ENCODE results near the gene LHX4. TPM values are rescaled to one million over a fixed set of nuclear protein-coding genes. Genes with fewer than 3 reads are reported as not detected.

The LHX4 gene
- total RNA-seq, 5 donors from 2014 or later (not counting 1 experiment from before 2014, with no cell fraction given) = 0.03 TPM; not detected in 3

DNA sequence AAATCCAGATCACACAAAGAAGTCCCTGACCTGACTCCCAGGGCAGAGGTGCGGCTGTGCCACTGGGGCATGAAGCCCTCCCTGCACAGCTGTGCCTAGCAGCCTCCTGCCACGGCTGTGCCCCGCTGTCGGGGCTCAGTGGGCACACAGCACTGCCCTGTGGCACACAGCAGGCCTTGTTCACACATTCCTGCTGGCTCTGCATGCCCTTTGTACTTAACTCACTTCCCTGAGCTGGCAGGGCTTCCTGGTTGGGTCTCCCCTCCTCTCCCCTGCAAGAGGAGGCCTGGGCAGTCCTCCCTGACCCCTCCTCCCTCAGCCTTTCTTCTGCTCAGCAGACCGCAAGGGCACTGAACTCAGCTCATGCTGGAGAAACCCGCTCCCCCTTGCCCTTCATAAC lies 14.8 kb downstream of the LHX4 start:
- Mint-ChIP-seq H3K27me3 (peaks cover 53 to 60% of the 10 kb centered on the region in 2 donors), H3K36me3 (no peaks in the 10 kb centered on the region), H3K9me3 (no peaks in the 10 kb centered on the region), H3K4me1 (peaks cover 0 to 2% (median 0%) of the 10 kb centered on the region in 3 donors), H3K27ac (no peak overlapping the region), H3K4me3 (no peak overlapping the region)
- H3K4me1 ChIP-seq (ENCODE audit: control insufficient read depth in 1 of 2, extremely low read depth in 1 of 2, insufficient read depth in 2 of 2, low read length in 2 of 2) = no peaks in the 10 kb centered on the region
- H3K36me3 ChIP-seq (ENCODE audit: control insufficient read depth in 2 of 2, extremely low read depth in 1 of 2, insufficient read depth in 1 of 2, low read length in 1 of 2) = no peaks in the 10 kb centered on the region
- no peaks in the 10 kb centered on the region for H3K9me3 ChIP-seq
- peaks cover 8 to 49% of the 10 kb centered on the region in 2 experiments for H3K27me3 ChIP-seq (replicated peaks in 1 of 2; ENCODE audit: control insufficient read depth in 2 of 2, extremely low read depth in 1 of 2, insufficient read depth in 2 of 2, low read length in 1 of 2)
- CTCF ChIA-PET = no interaction called here
- H3K27ac ChIP-seq (ENCODE audit: low read length) = no peak overlapping the region
- POLR2A ChIA-PET = no interaction called here
- WGBS (ENCODE audit: insufficient coverage) = 86% methylated on average over 6 of the region's 6 CpGs
- ATAC-seq (replicated peaks in 1 of 4) (no peak), DNase-seq (no peak)
- no peak overlapping the region for H3K4me3 ChIP-seq (ENCODE audit: control insufficient read depth in 1 of 2, extremely low read depth in 1 of 2, low read length in 1 of 2)

GRCh38 chr1:180246579-180246978 lies 16.5 kb downstream of the LHX4 start:
- H3K36me3 Mint-ChIP-seq = no peaks in the 10 kb centered on the region
- H3K27ac Mint-ChIP-seq = no peak overlapping the region
- no peak overlapping the region for H3K4me3 ChIP-seq (ENCODE audit: control insufficient read depth in 1 of 2, extremely low read depth in 1 of 2, low read length in 1 of 2)
- ATAC-seq (replicated peaks in 1 of 4) = no peak
- H3K4me1 Mint-ChIP-seq = peaks cover 0 to 4% (median 2%) of the 10 kb centered on the region in 3 donors
- peaks cover 52 to 55% of the 10 kb centered on the region in 2 donors for H3K27me3 Mint-ChIP-seq
- no peaks in the 10 kb centered on the region for H3K9me3 ChIP-seq
- H3K9me3 Mint-ChIP-seq = no peaks in the 10 kb centered on the region
- WGBS (ENCODE audit: insufficient coverage) = 84% methylated on average over 2 of the region's 5 CpGs
- no peak overlapping the region for H3K27ac ChIP-seq (ENCODE audit: low read length)
- ChIA-PET CTCF (no interaction called here), POLR2A (no interaction called here)
- peaks cover 0 to 62% of the 10 kb centered on the region in 2 experiments for H3K27me3 ChIP-seq (replicated peaks in 1 of 2; ENCODE audit: control insufficient read depth in 2 of 2, extremely low read depth in 1 of 2, insufficient read depth in 2 of 2, low read length in 1 of 2)
- no peaks in the 10 kb centered on the region for H3K4me1 ChIP-seq (ENCODE audit: control insufficient read depth in 1 of 2, extremely low read depth in 1 of 2, insufficient read depth in 2 of 2, low read length in 2 of 2)
- no peaks in the 10 kb centered on the region for H3K36me3 ChIP-seq (ENCODE audit: control insufficient read depth in 2 of 2, extremely low read depth in 1 of 2, insufficient read depth in 1 of 2, low read length in 1 of 2)
- H3K4me3 Mint-ChIP-seq = no peak overlapping the region
- no peak for DNase-seq

DNA sequence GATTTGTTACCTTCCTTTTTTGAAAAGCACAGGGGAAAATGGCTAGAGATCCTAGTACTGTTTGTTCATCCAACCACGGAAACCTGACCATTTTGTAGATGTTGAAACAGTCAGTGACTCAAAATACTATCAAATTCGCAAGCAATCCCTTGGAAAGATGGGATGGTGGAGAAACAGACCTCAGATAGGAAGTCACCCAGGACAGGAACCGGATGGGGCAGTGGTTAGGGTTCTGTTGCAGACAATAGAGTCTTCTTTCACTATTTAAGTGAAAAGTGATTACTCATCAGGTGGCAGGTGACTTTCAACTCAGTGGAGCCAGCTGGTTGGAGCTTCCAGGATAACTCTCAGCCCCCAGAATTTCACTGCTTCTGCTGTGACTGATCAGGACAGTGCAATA lies 17.0 kb downstream of the LHX4 start:
- peaks cover 0 to 4% (median 2%) of the 10 kb centered on the region in 3 donors for H3K4me1 Mint-ChIP-seq
- ChIA-PET POLR2A (no interaction called here), CTCF (no interaction called here)
- no peaks in the 10 kb centered on the region for H3K9me3 Mint-ChIP-seq
- H3K9me3 ChIP-seq = no peaks in the 10 kb centered on the region
- H3K4me3 Mint-ChIP-seq = no peak overlapping the region
- H3K27me3 Mint-ChIP-seq = peaks cover 54 to 57% of the 10 kb centered on the region in 2 donors
- ATAC-seq (replicated peaks in 1 of 4) = no peak
- 14% methylated on average over 1 of the region's 3 CpGs for WGBS (ENCODE audit: insufficient coverage)
- no peaks in the 10 kb centered on the region for H3K4me1 ChIP-seq (ENCODE audit: control insufficient read depth in 1 of 2, extremely low read depth in 1 of 2, insufficient read depth in 2 of 2, low read length in 2 of 2)
- H3K27me3 ChIP-seq (replicated peaks in 1 of 2; ENCODE audit: control insufficient read depth in 2 of 2, extremely low read depth in 1 of 2, insufficient read depth in 2 of 2, low read length in 1 of 2) = peaks cover 0 to 67% of the 10 kb centered on the region in 2 experiments
- H3K27ac ChIP-seq (ENCODE audit: low read length) = no peak overlapping the region
- no peaks in the 10 kb centered on the region for H3K36me3 Mint-ChIP-seq
- DNase-seq = no peak
- no peaks in the 10 kb centered on the region for H3K36me3 ChIP-seq (ENCODE audit: control insufficient read depth in 2 of 2, extremely low read depth in 1 of 2, insufficient read depth in 1 of 2, low read length in 1 of 2)
- H3K27ac Mint-ChIP-seq = no peak overlapping the region
- no peak overlapping the region for H3K4me3 ChIP-seq (ENCODE audit: control insufficient read depth in 1 of 2, extremely low read depth in 1 of 2, low read length in 1 of 2)

DNA sequence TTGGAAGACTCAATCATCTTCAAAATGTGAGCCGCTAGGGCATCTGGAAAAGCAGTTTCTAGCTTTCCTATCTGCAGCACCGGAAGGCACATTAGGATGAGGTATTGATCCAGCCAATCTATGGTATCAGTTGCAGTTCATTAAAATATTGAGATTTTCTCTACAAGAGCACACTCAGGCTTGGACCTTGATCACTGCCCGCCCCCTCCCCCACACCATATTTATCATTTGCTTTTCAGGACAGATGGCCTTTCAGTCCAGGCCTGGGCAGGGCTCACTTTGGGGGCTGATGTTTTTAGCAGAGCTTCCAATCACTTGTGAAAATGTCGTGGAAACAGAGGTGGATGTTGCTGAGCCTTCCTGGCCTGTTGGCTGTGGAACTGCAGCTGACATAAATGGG lies 17.5 kb downstream of the LHX4 start:
- Mint-ChIP-seq H3K4me3 (no peak overlapping the region), H3K36me3 (no peaks in the 10 kb centered on the region), H3K9me3 (no peaks in the 10 kb centered on the region), H3K27ac (no peak overlapping the region), H3K4me1 (peaks cover 0 to 4% (median 2%) of the 10 kb centered on the region in 3 donors), H3K27me3 (peaks cover 54 to 57% of the 10 kb centered on the region in 2 donors)
- Histone ChIP-seq H3K27ac (ENCODE audit: low read length) (no peak overlapping the region), H3K9me3 (no peaks in the 10 kb centered on the region), H3K4me1 (ENCODE audit: control insufficient read depth in 1 of 2, extremely low read depth in 1 of 2, insufficient read depth in 2 of 2, low read length in 2 of 2) (no peaks in the 10 kb centered on the region), H3K36me3 (ENCODE audit: control insufficient read depth in 2 of 2, extremely low read depth in 1 of 2, insufficient read depth in 1 of 2, low read length in 1 of 2) (no peaks in the 10 kb centered on the region), H3K4me3 (ENCODE audit: control insufficient read depth in 1 of 2, extremely low read depth in 1 of 2, low read length in 1 of 2) (no peak overlapping the region), H3K27me3 (replicated peaks in 1 of 2; ENCODE audit: control insufficient read depth in 2 of 2, extremely low read depth in 1 of 2, insufficient read depth in 2 of 2, low read length in 1 of 2) (peaks cover 0 to 72% of the 10 kb centered on the region in 2 experiments)
- ChIA-PET CTCF (no interaction called here), POLR2A (no interaction called here)
- DNase-seq (no peak), ATAC-seq (replicated peaks in 1 of 4) (no peak)
- 76% methylated on average over 2 of the region's 4 CpGs for WGBS (ENCODE audit: insufficient coverage)

- Mint-ChIP-seq H3K4me3 (no peak overlapping the region), H3K27me3 (peaks cover 54 to 58% of the 10 kb centered on the region in 2 donors), H3K9me3 (no peaks in the 10 kb centered on the region), H3K27ac (no peak overlapping the region), H3K4me1 (peaks cover 0 to 4% (median 2%) of the 10 kb centered on the region in 3 donors), H3K36me3 (no peaks in the 10 kb centered on the region)
- Histone ChIP-seq H3K27ac (ENCODE audit: low read length) (no peak overlapping the region), H3K36me3 (ENCODE audit: control insufficient read depth in 2 of 2, extremely low read depth in 1 of 2, insufficient read depth in 1 of 2, low read length in 1 of 2) (no peaks in the 10 kb centered on the region), H3K4me3 (ENCODE audit: control insufficient read depth in 1 of 2, extremely low read depth in 1 of 2, low read length in 1 of 2) (no peak overlapping the region), H3K4me1 (ENCODE audit: control insufficient read depth in 1 of 2, extremely low read depth in 1 of 2, insufficient read depth in 2 of 2, low read length in 2 of 2) (no peaks in the 10 kb centered on the region), H3K9me3 (no peaks in the 10 kb centered on the region), H3K27me3 (replicated peaks in 1 of 2; ENCODE audit: control insufficient read depth in 2 of 2, extremely low read depth in 1 of 2, insufficient read depth in 2 of 2, low read length in 1 of 2) (peaks cover 0 to 75% of the 10 kb centered on the region in 2 experiments)
- ChIA-PET CTCF (no interaction called here), POLR2A (no interaction called here)
- no peak for DNase-seq
- WGBS (ENCODE audit: insufficient coverage) = 82% methylated on average over 7 of the region's 7 CpGs
- no peak for ATAC-seq (replicated peaks in 1 of 4)
Observed at GRCh38 chr1:180248176-180248575, 18.1 kb downstream of the LHX4 start.

DNA sequence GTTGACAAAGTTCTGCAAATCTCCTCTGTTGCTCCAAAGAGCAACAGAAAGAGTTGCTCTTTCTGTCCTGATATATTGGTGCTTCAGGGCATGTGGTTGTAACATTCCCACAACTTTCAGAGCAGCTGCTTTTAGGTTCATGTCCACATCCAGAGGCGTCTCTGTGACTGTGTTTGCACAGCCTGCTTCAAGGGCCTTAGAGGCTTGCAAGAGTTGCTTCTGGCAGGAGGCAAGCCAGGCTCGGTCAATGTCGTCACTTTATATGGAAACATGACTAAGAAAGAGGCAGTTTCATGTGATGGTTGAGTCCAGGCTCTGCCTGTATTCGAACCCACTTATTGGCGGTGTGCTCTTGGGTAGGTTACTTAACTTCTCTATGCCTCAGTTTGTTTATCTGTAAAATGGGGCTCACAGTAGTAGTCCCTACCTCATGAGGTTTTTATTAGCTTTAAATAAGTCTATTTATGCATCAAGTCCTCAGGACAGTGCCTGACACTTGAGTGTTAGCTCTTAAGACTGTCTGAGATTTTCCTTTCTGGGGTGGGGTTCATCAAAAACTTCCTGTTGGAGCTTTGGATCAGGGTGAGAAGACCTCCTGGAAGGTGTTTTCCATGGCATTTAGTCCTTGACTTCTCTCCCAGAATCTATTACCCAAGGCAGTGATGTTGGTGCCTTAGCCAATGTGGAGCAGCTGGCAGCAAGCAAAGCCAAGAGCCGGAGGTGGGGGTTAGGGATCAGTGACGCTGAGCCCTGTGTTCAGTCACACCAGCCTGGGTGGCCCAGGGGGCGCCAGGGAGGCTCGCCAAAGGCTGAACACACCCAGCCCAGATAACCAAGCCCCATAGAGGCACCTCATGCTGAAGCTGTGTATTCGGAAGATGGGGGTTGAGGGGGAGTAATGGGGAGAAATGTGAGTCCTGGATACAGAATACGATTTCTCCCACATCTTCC lies 18.9 kb downstream of the LHX4 start:
- Mint-ChIP-seq H3K27me3 (peaks cover 52 to 60% of the 10 kb centered on the region in 2 donors), H3K36me3 (no peaks in the 10 kb centered on the region), H3K9me3 (no peaks in the 10 kb centered on the region), H3K27ac (no peak overlapping the region), H3K4me3 (no peak overlapping the region), H3K4me1 (peaks cover 0 to 4% (median 2%) of the 10 kb centered on the region in 3 donors)
- Histone ChIP-seq H3K4me1 (ENCODE audit: control insufficient read depth in 1 of 2, extremely low read depth in 1 of 2, insufficient read depth in 2 of 2, low read length in 2 of 2) (no peaks in the 10 kb centered on the region), H3K27ac (ENCODE audit: low read length) (no peak overlapping the region), H3K9me3 (no peaks in the 10 kb centered on the region), H3K27me3 (replicated peaks in 1 of 2; ENCODE audit: control insufficient read depth in 2 of 2, extremely low read depth in 1 of 2, insufficient read depth in 2 of 2, low read length in 1 of 2) (peaks cover 0 to 76% of the 10 kb centered on the region in 2 experiments), H3K4me3 (ENCODE audit: control insufficient read depth in 1 of 2, extremely low read depth in 1 of 2, low read length in 1 of 2) (no peak overlapping the region), H3K36me3 (ENCODE audit: control insufficient read depth in 2 of 2, extremely low read depth in 1 of 2, insufficient read depth in 1 of 2, low read length in 1 of 2) (no peaks in the 10 kb centered on the region)
- no peak for ATAC-seq (replicated peaks in 1 of 4)
- ChIA-PET CTCF (no interaction called here), POLR2A (no interaction called here)
- no peak for DNase-seq
- 83% methylated on average over 3 of the region's 11 CpGs for WGBS (ENCODE audit: insufficient coverage)
